NCI-H526 (cell line): Measurements from ENCODE around the gene AGBL1.

Experiments
- DNase-seq, 2 experiments: peaks; one replicate each; lab custom pipeline; 2025; lab: John Stamatoyannopoulos, UW

AGBL1 gene

GRCh38 chr15:86327230-86327865, 247.7 kb downstream of the AGBL1 start:
- DNase-seq = no peak

- no peak for DNase-seq
Measured at GRCh38 chr15:86328658-86329057, 249.0 kb downstream of the AGBL1 start.

- no peak for DNase-seq
Measured at GRCh38 chr15:86329311-86330013, 249.8 kb downstream of the AGBL1 start.

GRCh38 chr15:86333819-86334218, 254.1 kb downstream of the AGBL1 start:
- DNase-seq = no peak

GRCh38 chr15:86336051-86336788, 256.5 kb downstream of the AGBL1 start:
- no peak for DNase-seq

GRCh38 chr15:86337071-86337470, 257.4 kb downstream of the AGBL1 start:
- DNase-seq = no peak

- no peak for DNase-seq
Measured at GRCh38 chr15:86347245-86347644, 267.6 kb downstream of the AGBL1 start.

GRCh38 chr15:86349565-86349964, 269.9 kb downstream of the AGBL1 start:
- no peak for DNase-seq

- no peak for DNase-seq
Measured at GRCh38 chr15:86353213-86353612, 273.5 kb downstream of the AGBL1 start.

GRCh38 chr15:86355361-86355760, 275.7 kb downstream of the AGBL1 start:
- DNase-seq = no peak

GRCh38 chr15:86355801-86356200, 276.1 kb downstream of the AGBL1 start:
- DNase-seq = no peak

GRCh38 chr15:86362555-86362954, 282.9 kb downstream of the AGBL1 start:
- no peak for DNase-seq

GRCh38 chr15:86373147-86373546, 293.5 kb downstream of the AGBL1 start:
- DNase-seq = no peak

GRCh38 chr15:86375733-86376280, 296.1 kb downstream of the AGBL1 start:
- no peak for DNase-seq

- DNase-seq = peak; percentile 69 to 71
Measured at GRCh38 chr15:86377914-86378313, 298.2 kb downstream of the AGBL1 start.

GRCh38 chr15:86382341-86382740, 302.7 kb downstream of the AGBL1 start:
- DNase-seq = peak; percentile 6 to 59

GRCh38 chr15:86383611-86384010, 303.9 kb downstream of the AGBL1 start:
- DNase-seq = no peak

GRCh38 chr15:86384186-86384585, 304.5 kb downstream of the AGBL1 start:
- no peak for DNase-seq

- no peak for DNase-seq
Measured at GRCh38 chr15:86392296-86392695, 312.6 kb downstream of the AGBL1 start.

- no peak for DNase-seq
Measured at GRCh38 chr15:86392874-86393273, 313.2 kb downstream of the AGBL1 start.

GRCh38 chr15:86394866-86395265, 315.2 kb downstream of the AGBL1 start:
- DNase-seq = no peak

GRCh38 chr15:86399041-86399954, 319.6 kb downstream of the AGBL1 start:
- no peak for DNase-seq
